Measurements from ENCODE around the gene SPATS2.
"Not testable (repeated sequence)": the region's sequence is repeated elsewhere in the genome, so short reads cannot be mapped to it uniquely, and the experiment has no call there.

SPATS2 gene

DNA sequence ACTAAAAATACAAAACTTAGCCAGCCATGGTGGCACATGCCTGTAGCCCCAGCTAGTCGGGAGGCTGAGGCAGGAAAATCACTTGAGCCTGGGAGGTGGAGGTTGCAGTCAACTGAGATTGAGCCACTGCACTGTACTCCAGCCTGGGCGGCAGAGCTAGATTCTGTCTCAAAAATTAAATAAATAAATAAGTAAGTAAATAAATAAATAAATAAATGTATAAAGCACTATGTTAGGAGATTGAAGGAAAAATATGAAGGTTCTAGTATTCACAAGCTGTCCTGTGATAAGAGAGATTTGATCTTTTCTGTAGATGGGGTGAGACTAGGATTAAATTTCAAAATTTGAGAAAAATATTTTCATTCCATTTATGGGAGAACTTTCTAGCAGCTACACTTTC, 14.9 kb upstream of the SPATS2 start:
- no peak for DNase-seq (ENCODE audit: low read depth)

DNA sequence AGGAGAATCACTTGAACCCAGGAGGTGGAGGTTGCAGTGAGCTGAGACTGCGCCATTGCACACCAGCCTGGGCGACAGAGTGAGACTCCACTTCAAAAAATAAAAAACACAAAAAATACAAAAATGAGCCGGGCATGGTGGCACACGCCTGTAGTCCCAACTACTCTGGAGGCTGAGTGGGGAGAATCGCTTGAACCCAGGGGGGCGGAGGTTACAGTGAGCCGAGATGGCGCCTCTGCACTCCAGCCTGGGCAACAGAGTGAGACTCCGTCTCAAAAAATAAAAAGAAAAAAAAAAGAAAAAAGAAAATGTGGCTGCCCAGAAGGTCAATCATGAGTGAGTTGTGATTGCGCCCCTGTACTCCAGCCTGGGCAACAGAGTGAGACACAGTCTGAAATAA, 11.3 kb upstream of the SPATS2 start:
- no peak for DNase-seq (ENCODE audit: low read depth)

DNA sequence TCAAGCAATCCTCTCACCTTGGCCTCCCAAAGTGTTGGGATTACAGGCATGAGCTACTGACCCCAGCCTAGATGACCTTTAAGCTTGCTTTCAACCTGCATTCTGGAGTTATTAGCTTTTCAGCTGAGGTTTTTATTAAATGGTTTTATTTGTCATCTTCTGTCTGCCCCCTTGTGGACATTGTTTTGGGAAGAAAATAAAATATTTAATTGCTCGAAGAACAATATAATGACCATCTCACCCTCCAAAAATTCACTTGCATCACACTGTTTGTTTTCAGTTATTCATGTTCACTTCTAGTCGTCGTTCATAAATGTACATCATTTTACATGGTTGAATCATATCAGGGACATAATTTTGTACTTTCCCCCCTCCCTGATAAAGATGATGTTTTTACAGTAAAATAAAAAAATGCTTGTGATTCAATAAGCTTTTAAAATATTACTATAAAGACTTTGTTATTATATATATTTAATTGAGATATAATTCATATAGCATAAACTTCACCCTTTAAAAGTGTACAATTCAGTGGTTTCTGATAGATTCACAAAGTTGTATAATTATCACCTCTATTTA, 10.1 kb upstream of the SPATS2 start:
- peak; percentile 67 for DNase-seq (ENCODE audit: low read depth)

DNA sequence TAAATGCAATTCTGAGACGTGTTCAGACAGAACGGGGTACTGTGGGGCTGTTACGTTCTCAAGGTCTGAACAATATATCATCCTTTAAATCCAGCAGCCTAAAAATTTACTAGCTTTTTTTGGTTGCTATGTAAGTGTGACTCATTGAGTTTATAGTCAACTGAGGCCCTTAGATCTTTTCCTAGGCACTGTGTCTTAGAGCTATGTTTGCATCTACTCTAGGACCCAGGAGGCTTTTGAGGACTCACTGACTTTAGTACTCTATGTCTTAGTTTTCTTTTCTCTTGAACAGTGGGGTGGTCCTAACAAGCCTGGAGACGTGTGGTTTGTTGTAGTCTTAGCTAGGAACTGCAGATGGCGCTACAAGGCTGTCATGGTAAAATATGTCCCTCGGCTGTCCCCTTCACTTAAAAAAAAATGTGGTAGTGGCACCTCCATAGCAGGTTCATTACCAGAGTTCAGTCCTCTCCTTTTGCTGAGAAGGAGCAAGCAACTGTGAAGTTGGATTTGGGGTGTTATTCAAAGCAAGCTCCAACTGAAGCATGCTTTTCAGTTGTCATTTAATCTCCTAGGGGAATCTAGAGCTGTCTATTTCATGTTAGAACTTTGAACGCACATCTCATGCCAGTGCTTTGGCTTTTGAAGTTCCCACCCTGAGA, 8.7 kb upstream of the SPATS2 start:
- DNase-seq (ENCODE audit: low read depth) = peak; percentile 54

DNA sequence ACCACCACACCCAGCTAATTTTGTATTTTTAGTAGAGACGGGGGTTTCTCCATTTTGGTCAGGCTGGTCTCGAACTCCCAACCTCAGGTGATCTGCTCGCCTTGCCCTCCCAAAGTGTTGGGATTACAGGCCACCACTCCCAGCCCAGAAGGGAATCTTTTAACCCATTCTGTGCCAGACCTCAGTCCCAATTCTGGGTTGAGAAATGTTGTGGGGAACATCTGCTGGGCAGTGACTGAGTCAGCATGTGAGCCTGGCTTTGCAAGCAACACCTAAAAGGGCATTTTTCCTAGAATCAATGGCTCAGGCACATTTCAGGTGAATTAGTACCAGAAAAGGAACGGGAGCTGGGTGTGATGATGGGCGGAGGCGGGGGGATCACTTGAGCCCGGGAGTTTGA, 7.6 kb upstream of the SPATS2 start:
- no peak for DNase-seq (ENCODE audit: low read depth)

DNA sequence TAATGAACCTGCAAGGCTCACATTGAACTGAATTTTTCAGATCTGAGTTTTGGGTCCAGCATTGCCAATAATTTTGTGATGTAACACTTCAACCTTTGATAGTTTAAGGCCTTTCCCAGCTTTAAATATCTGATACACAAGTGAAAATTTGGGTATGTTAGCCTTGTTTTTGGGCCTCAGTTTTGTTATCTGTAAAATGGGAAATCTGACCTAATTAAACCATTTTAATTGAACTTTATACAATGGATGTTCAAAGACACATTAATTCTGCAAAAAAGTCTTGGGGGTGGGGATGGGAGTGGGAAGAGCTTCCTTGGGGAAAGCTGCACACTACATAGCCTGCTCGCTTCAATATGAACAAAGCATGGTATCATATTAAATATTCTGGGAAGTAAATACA, 5.2 kb upstream of the SPATS2 start:
- no peak for DNase-seq (ENCODE audit: low read depth)

DNA sequence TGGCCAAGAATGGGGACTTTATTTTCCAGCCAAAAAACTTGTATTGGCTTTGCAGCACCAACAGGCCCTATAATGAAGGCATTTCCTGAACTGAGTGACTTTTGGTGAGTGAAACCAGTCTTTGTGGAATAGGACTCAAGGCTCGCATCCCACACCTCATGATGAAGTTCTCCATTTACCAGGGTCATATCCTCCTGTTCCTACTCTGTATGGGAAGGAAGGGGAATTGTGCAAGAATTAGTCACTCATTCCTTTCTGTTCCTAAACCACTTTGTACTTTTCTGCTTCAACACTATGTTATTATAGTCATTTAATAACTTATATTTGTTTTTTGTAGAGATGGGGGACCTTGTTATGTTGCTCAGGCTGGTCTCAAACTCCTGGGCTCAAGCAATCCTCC, 2.3 kb upstream of the SPATS2 start:
- peak; percentile 94 for DNase-seq (ENCODE audit: low read depth)

DNA sequence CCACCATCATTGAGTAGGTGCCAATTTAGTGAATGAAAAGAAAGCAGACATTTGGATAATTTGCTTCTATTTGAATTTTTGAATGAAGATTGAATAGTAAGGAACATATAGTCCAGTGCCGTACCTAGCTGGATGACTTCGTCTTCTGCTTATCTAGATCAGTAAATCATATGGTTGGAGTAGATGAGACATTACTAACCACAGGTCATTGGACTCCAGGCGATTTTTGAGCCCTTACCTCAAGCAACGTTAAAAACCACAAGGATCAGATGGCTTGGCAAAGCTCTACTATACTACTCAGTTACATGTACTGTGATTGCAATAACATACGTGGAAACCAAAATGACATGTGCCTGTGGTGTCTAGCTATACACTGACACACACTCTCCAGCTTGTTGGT, 1.7 kb upstream of the SPATS2 start:
- peak; percentile 97 for DNase-seq (ENCODE audit: low read depth)

DNA sequence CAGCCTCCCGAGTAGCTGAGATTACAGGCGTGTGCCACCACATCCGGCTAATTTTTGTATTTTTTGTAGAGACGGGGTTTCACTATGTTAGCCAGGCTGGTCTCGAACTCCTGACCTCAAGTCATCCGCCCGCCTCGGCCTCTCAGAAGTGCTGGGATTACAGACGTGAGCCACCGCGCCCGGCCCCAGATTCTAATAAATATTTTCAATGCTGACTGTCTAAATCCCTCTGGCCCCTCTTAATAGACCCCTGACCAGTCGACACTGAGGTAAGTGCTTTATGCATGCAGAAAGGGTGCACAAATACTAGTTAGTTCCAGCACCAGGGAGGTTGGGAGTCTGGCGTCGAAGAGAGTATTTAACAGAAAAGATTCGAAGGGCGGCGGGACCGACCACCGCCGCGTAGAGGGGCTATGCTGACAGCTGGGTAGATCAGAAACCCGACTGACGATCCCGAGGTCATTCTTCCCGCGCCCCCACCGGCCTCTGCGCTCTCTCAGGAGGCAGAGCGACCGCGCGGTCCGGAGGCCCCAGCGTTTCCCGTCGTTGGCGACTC, 1.1 kb upstream of the SPATS2 start:
- DNase-seq (ENCODE audit: low read depth) = no peak

DNA sequence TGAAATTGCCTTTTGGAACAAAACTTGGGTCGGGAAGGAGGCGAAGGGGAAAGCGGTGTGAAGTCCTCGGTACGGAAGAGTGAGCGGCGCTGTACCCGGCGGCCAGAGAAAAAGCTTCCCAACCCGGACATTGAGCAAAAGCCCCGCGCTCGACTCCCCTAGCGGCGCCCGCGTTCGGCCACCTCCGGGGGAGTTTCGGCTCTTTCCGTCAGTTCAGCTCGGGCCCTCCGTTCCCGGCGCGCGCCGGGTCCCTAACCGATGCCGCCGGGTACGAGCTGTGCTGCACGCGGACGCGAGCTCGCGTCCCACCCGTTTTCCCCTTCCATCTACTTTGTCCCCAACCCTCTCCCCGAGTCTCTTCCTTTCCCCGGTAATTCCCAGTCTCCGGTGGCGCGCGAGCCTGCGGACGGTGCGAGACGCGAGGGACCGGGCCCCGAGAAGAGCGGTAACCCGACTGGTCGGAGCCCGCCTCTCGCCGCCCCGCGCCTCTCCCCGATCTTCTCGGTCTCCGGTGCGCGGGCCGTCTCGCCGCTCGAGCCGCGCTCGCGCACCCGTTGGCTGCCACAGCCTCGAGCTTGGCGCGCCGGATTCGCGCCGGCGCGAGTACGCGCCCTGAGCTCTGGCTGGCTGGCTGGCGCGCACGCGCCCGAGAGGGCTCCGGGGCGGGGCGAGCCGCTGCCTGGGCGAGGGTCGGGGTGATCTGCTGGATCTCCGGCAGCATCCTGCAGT, 446 bp upstream of the SPATS2 start:
- DNase-seq (ENCODE audit: low read depth) = peak; percentile 92

DNA sequence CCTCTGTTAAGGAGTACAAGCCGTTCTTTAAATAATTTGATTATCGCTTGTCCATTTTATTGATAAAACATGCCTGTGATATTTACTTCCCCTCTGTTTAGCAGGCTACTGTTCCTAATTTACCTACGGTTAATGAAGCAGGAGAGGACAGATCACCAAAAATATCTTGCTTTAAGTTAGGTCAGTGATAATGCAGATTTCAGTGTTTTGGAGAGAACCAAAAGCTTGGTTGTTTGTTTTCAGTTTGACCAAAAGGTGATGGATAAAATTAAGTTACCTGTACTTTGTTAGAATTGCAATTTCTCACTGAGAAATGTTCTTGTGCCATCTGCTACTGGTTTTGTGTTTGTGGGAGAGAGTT, 958 bp downstream of the SPATS2 start:
- no peak for DNase-seq (ENCODE audit: low read depth)

DNA sequence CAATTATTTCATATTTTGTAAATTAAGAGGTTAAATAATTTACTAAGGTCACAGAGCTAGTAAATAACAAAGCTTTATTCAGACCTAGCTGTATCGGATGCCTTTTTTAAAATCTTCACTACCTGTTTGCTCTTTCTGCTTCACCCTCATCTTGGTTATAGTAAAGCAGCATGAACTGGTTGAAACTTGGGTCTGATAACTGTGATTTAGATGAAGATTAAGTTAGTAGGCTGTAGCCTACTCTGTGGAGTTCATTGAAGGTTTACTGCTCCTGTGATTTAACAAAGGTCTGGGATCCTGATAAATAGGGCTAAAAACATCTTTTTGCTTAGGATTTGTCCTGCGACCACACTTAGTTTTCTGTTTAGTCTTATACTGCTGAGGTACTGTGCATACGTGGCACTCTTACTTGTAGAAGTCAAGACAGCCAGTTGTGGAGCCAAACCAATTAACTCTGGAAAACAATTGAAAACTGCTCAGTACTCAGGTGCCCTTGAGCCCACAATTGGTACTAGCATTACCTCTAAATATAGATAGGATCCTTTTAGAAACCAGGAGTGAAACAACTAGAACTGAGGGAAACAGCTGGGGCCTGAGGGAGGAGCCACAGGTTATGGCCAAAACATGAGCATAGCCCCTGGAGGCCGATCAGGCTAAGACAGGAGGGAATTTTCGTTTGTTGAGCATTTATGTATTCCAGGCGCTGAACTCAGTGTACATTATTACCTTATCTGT, 2.3 kb downstream of the SPATS2 start:
- DNase-seq (ENCODE audit: low read depth) = no peak

DNA sequence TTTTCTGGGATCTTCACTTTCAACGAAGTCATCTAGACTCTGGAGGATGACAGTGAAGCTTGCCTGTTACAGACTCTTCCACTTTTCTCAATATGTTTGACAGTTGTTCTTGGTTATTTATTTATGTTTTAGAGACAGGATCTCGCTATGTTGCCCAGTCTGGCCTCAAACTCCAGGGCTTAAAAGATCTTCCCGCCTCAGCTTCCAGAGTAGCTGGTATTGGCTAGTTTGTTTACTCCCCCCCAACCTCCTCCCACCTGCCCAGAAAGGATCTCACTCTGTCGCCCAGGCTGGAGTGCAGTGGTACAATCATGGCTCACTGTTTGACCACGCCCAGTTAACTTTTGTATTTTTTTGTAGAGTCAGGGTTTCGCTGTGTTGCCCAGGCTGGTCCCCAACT, 3.3 kb downstream of the SPATS2 start:
- no peak for DNase-seq (ENCODE audit: low read depth)

DNA sequence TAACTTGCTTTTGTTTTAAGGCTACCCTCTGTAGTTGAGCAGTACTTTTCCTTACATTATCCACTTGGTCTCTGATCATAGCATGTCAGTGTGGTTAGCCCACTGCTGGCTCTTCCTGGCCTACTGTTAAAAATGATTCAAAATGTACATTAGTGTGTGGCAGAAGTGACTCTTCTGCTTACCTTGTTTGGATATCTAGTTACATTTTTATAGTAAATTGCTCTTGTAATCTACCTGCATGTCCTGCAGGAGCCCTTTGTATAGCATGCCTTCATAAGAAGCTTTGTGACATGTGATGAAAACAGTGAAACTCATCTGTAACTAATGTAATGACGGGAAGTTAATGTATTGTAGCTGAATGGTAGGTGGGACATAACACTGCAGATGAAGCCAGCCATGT, 8.1 kb downstream of the SPATS2 start:
- DNase-seq (ENCODE audit: low read depth) = no peak

DNA sequence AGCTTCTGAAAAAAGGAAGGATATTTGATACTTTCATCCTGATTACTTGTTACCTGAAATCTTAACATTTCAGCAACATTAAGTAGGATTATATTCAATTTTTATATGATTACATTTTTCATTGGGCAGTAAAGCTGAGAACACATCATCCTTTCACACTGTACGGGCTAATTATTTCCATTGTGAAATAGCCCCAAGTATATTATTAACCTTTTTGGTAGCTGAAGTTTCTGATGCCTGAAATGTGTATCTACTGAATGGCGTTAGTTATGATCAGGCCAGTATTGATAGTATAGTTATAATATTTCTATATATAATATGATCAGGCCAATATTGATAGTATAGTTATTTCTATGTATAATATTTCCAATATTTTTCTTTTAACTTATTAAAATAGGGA, 10.1 kb downstream of the SPATS2 start:
- DNase-seq (ENCODE audit: low read depth) = no peak

DNA sequence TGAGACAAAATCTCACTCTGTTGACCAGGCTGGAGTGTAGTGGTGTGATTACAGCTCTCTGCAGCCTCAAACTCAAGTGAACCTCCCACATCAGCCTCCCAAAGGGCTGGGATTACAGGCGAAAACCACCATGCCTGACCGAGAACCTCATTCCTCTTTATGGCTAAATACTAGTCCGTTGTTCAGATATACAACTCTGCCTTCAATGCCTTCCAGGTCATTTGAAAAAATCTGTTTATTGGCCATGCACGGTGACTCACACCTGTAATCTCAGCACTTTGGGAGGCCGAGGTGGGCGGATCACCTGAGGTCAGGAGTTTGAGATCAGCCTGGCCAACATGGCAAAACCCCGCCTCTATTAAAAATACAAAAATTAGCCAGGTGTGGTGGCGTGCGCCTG, 12.9 kb downstream of the SPATS2 start:
- not testable (repeated sequence) for DNase-seq (ENCODE audit: low read depth)

DNA sequence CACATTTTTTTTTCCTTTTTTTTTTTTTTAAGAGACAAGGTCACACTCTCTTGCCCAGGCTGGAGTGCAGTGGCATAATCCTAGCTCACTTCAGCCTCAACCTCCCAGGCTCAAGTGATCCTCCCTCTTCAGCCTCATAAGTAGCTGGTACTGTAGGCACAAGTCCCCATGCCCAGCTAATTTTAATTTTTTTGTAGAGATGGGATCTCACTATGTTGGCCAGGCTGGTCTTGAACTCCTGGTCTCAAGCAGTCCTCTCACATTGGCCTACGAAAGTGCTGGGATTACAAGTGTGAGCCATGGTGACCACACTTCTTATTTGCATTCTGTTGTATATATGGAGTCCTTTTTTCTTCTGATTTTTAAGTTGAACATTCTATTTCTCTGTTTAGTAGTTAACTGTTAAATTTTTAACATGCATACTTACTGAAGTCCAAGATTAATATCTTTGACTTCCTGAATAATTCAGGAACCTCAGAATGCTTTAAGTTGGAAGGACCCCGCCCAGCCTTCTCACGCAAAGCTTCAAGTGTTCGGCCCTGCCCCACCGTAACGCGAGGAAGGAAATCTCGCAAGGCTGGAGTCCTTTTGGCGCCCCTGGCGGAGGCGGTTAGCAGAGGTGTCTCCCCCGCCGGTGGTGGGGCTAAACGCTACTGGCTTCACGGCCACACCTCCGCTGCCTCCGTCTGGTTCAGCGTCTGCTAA, 21.6 kb downstream of the SPATS2 start:
- peak; percentile 59 for DNase-seq (ENCODE audit: low read depth)

DNA sequence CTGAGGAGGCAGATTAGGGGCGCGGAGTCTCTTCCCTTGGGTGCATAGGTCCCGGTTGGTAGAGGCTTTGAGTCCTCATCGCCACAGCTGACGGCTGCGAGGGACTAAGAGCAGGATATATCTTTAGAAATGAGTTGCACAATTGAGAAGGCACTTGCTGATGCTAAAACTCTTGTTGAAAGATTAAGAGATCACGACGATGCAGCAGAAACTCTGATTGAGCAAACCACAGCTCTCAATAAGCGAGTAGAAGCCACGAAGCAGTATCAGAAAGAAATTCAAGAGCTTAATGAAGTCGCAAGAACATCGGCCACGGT, 22.1 kb downstream of the SPATS2 start:
- DNase-seq (ENCODE audit: low read depth) = peak; percentile 39

DNA sequence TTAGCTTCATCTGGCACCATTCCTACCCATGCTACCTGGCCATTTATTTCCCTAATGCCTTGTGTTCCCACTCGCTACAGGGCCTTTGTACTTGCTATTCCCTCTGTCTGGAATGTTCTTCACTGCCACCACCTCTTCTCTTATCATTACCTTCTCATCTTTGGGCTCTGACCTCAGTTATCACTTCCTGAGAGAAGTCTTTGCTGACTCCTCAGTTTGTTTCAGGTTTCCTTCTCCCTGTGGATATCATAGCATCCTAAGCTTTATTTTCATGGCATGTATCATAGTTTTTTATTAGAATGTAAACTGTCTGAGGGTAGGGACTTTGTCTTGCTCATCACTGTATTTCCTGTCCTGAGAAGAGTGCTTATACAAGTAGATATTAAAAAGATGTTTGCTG, 29.7 kb downstream of the SPATS2 start:
- no peak for DNase-seq (ENCODE audit: low read depth)

DNA sequence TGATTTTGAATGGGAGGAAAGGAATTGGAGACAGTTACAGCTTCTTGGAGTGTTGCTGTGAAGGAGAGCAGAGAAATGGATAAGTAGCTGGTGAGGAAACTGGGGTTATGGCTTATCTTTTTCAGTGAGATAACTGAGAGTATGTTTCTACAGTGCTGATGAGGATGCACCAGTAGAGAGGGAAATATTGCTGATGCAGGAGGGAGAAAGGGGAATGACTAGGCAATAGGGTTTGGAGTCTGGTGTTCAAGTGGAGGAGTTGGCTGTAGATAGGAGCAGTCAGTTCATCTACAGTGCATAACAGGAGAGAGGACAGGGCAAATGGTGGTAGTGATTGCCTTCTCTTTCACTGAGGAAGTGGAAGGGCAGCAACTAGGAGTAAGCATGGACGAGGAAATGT, 33.0 kb downstream of the SPATS2 start:
- DNase-seq (ENCODE audit: low read depth) = peak; percentile 52

DNA sequence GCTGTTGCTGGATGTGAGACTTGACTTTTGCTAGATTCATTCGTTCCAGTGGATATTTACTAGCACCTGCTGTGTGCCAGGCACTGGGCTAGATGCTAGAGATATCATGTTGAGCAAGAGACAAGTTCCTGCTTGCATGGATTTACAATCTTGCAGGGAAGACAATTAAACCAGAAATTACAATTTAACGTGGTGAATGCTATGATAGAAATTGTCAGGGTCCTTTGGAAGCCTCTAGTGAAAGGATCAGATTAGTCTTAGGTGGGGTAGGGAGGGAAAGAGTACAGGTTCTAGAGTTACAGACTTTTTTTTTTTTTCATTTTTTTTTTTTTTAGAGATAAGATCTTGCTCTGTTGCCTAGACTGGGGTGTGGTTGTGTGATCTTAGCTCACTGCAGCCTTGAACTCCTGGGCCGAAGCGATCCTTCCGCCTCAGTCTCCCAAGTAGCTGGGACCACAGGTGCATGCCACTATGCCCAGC, 36.7 kb downstream of the SPATS2 start:
- DNase-seq (ENCODE audit: low read depth) = no peak

DNA sequence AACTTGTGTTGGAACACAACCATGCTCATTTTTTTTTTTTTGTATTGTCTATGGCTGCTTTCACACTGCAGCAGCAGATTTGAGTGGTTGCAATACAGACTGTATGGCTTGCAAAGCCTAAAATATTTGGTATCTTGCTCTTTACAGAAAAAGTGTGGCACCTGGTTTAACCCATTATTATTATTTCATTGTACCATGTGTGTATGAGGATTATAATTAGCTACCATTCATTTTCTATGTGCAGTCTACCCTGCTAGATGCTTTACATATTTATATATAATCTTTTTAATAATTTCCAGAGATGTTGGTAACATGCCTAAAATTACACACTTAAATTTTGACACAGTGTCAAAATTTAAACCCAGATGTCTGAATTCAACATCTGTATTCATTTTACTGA, 37.7 kb downstream of the SPATS2 start:
- no peak for DNase-seq (ENCODE audit: low read depth)

Measured in amniotic epithelial cell (primary cell).